ENCODE results near the gene RNU1-4.
"Not testable (repeated sequence)": the region's sequence is repeated elsewhere in the genome, so short reads cannot be mapped to it uniquely, and the experiment has no call there.

- not testable (repeated sequence) for TF ChIP-seq CTCF, POLR2A (IDR thresholded peaks at IDR 0.05)
Observed at GRCh38 chr1:16732254-16732896, 7.9 kb upstream of the RNU1-4 start.

All from uterus (tissue), 2 donors.